Stimulated activated CD4-positive, alpha-beta T cell treated with anti-CD3 and anti-CD28 coated beads, Interleukin-15, amount 100 ng/mL, for 48 hours (primary cell): ENCODE data around the gene INPP5D.
"Not testable (repeated sequence)": the region's sequence is repeated elsewhere in the genome, so short reads cannot be mapped to it uniquely, and the experiment has no call there.

Experiments used
- DNase-seq, 2 donors: peaks; one replicate each; pipeline ENCODE4 v3.0.0-alpha.2; 2020; ENCODE audit warnings: low read depth in 2 of 2

Gene INPP5D

DNA sequence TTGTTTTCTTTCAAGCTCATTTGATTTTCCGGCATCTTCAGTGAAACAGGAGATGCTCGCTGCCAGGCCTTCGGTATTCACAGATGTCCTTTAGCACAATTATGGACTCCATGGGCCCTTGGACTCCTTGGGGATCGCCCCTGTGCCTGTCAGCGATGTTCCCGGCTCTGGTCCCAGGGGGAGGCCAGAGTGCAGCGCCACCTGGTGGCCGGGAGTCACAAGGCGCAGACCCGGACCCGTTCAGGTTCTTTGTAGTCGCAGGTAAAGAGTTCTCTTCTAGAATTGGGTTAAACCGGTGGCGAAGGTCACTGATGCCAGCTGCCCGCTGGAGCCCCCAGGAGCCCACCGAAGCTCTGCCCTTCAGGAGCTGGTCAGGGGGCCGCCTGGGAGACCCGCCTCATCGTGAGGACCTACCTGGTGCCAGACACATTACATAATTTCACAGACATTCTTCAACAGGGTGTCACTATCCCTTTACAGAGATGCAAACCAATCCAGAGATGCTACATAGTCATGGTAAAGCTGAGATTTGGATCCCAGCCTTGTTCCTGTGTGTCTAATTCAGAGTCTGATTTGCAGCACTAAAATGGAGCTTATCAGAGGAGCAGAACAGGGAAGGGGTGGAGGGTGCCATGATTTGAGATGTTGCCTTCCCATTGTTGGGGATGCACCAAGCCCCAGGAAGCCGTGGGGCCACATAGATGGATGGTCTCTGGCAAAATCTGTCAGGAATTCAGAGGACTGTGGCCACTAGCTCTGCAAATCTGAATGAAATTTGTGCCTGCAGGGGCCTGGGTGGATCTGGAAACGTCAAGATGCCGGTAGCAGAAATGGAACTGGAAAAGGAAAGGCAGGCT is 6.0 kb upstream of the INPP5D start:
- DNase-seq = peak; percentile 56 to 70

DNA sequence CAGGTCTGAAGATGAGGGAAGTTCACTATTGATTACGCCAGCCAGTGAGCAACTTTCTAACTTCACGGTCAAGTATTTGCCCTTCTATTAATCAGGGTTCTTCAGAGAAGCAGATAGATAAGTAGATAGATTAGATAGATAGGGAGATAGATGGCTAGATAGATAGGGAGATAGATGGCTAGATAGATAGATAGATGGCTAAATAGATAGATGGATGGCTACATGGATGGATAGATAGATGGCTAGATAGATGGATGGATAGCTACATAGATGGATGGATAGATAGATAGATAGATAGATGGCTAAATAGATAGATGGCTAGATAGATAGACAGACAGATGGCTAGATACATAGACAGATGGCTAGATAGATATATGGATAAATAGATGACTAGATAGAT is 4.8 kb upstream of the INPP5D start:
- no peak for DNase-seq

DNA sequence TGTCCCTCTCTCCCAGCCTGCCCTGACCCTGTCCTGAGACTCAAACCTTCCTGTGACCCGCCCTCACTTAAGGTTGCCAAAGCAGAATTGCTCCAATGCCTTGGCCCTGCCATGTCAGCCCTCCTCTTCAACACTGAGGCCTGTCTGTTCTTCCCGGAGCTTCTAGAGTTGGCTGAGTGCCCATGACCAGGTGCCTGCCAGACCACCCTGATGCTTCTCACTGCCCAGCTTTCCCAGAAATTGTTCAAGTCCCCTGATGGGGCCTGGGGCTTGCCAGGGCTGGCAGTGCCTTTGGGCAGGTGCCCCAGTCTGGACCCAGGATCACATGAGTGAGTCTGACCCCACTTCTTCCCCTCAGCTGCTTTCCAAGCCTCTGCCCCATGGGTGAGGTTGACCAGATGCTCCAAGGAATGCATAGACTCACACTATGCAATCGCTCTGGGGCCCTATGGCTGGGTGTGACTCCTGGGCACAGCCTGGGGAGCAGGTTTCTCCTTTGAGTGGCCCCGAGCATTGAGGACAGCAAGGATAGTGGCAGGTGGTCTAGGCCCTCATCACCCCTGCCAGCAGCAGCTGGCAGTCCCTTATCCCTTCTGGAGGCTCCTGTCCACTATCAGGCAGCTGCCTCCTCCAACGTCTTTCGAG is 3.1 kb upstream of the INPP5D start:
- no peak for DNase-seq

DNA sequence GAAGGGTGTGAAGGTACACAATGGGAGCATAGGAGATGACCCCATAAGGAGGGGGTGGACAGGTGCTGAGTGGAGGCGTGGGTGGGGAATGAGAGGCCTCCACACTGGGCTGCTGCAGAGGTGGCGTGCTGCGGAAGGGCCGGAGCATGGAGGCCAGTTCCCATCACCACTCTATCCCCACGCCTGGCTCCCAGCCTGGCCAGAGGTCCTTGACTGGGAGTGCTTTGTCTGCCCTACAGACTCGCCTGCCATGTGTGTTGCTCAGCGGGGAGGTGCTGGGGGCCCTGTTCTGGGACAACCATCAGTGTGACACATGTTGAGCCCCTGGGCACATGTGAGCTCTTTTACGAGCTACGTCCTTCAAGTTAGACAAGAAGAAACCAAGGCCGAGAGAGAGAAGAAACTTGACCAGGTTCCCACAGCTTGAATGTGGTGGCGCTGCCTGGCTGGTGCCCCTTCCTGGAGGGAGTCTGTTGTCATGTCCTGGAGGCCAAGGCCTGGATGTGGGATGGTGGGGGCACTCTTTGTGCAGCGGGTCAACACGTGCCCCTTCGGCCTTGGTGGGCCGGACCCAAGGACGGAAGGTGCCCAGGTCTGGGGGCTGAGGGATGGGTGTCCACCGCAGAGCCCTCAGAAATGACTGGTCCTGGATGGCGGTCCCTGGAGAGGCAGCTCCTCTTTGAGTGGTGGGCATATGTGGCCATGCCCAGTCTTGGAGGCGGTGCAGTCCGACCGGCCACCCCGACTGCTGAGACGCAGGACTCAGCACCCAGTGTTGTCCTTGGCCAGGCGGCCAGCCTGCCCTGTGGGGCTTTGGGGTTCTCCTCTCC is 1.2 kb upstream of the INPP5D start:
- no peak for DNase-seq

DNA sequence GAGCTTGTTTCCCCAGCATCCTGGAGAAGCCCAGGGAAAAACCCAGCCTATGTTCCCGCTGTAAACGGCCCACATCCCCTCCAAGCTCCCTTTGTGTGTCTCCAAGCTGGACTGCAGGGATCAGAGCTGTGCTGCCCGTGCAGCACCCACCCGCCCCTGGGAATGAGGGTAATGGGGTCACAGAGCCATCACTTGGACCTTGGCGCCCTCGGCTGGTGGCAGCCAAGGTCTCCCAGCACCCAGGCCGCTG is 670 bp upstream of the INPP5D start:
- no peak for DNase-seq

DNA sequence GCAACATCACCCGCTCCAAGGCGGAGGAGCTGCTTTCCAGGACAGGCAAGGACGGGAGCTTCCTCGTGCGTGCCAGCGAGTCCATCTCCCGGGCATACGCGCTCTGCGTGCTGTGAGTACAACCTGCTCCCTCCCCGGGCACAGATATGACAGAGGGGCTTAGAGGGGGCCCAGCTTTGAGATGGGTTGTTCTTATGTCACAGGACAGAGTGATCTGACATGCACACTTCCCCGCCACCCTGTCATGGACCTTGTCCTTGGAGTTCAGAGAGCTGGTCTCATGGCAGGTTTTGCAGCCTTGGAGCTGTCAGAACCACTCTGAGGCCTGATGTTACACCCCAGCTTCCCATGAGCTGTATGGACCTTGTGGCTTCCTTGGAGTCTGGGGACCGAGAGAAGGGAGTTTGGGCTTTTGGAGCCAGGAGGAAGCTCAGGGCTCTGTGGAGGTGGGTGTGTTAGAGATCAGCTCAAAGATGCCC is 398 bp downstream of the INPP5D start:
- no peak for DNase-seq

DNA sequence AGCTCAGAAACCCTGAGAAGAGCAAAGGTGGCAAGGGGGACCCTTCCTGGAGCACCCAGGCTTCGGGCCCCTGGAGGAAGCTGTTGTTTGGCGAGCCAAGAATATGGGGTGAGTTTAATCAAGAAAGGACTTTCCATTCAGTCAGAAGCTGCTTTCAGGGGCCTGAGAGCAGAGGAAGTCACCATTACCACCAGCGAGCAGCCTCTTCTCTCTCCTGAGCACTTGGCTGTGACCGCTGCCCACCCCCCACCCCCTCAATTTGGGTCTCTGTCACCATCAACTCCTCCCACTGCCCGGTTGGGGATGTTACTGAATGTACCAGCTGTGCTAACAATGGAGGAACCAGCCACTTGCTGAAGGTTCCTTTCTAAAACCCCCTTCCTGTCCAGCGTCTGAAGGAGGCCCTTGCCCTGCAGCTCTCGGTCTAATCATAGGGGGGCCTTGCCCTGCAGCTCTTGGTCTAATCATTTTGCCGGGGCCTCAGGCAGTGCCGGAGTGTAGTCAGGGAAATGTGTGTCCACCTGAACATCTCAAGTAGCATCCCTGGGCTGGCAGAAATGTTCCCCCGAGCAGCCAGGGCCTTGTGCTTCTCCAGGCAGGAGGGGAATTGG is 943 bp downstream of the INPP5D start:
- no peak for DNase-seq

DNA sequence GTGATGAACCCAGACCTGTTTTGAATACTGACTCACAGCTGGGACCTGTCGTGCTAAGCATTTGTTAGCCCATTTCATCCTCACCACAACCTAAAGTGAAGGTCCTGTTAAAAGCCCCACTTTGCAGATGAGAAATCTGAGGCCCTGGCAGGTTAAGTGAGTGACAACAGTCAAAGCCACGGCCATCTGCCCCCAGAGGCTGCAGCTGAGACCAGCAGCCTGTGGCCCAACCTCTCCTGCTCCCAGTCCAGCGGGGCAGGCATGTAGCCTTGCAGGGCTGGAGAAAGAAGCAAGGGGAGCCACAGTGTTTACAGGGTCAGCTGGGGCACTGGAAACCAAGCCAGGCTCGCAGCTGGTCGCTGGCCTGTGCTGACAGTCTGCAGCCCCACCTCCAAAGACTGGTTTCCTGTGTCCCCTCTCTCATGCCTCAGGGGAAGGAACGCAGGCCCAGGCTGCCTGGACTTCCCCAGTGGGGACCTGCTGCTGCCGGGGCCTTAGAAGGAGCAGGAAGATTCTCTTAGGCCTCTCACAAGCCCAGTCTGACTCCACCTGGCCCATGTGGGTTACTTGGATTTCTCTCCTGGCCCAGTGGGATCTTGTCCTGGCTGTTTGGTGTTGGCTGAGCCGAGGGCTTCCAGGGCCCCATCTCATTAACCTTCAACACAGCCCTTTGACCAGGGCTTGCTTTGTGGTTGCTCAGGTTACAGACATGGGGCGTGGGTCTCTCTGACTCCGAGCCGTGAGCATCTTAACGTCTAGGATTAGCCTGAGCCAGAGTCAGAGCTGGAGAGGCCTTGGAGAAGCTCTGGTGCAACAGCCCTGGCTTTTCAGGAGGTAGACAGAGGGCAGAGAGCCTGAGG is 1.7 kb downstream of the INPP5D start:
- DNase-seq = peak in 1 of 2 donors; percentile 15

DNA sequence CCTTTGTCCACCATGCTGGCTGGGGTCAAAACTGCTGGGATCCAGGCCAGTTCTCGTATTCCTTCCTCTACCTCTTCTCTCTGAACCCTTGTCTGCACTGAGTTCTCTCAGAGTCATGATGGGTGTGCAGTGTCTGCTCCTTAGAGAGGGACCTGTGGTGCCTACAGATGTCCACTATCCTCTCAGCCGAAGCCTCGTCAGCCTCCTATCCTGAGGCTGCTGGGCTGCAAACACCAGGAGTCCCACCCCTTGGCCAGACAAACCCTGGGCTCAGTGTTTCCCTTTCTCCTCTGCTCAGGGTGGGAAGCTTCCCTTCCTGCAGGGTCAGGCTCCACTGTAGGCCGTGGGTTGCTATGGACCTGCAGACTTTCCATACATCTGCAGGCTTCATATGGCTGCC is 2.3 kb downstream of the INPP5D start:
- DNase-seq = no peak

DNA sequence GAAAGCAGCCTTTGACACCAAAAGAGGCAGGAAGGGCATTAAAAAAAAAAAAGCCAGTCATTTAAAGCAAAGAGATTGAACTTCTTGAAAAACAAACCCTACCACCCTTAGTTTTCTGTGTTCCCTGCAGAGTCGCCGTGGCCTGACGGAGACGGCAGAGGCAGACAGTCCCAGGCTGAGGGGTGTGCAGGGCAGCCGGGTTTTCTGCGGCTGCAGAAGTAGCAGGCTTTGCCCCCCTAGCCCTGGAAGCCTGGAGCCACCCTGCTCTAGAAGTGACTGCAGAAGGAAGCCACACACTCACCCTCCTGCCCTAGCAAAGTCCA is 2.8 kb downstream of the INPP5D start:
- DNase-seq = no peak

DNA sequence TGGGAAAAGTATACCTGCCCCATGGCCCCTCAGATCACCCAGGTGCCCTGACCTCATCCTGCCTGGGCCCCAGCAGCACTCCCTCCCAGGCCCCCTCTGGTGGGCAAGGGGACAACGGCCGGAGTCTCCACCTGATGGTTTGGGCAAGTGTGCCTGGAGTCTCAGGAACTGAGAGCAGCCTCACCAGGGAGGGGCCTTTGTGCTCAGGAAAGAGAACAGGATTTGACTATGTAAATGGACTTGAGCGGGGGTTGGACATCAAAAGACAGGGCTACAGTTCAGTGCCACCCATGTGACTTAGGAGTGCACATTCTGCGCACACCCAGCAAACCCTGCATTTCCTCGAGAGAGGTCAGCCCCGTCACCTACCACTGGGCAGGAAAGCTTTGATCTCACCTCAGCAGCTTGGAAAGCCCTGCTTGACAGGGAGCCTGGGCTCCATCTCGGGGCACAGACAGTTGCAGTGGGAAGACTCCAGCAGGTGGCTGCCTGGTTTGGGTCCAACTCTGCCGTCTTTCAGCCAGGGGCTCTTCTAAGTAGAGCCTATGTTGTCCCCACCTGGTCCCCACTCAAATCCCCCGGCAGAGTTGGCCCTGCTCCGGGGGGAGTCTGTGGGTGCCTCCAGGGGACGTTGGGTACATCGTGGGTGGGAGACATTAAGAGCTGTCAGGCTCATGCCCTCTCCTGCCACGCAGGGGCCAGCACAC is 3.3 kb downstream of the INPP5D start:
- DNase-seq = no peak

DNA sequence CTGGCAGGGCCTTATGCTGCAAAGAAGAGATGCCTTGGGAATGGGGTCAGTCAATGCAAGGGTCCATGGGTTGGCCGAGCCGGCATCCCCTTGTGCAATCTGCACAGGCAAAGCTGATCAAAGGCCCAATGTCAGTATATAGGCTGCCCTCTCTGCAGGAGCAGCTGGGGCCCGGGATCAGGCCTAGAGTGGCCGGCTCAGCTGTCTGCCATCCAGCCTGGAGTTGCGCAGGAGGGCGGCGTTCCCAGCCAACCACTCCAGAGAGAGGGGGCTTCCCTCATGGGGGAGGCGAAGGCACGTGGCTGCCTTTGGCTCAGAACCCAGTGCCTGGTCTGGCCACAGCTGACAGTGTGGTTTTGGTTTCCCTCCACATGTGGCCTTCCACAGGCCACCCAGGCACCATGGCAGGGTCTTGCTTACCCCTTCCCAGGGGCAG is 3.9 kb downstream of the INPP5D start:
- DNase-seq = no peak

DNA sequence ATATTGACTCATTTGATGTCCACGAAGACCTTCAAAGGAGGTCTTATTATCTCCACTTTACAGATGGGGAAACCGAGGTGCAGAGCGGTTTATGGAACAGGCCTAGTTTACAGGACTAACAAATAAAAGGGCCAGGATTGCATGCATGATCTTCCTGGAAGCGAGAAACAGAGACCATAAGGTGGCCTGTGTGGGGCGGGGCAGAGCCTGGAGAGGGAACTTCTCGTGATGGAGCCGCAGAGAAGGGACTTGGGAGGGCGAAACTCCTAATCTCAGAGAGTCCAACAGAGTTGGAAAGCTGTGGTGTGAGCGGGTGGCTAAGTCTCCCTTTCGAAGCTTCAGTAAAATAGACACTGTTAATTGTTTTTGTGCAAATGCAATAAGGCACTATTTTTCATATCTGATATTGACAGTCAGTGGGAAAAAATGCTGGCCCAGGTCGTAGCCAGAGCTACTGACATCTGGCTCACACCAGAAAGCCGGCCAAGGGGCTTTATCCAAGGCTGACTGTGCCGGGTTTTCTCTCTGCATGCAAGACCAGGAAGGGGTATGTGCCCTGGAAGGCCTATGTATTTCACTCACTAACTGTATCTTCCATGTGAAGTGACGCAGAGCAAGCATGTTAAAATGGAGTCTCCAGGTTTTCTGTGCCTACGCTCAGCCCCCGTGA is 4.5 kb downstream of the INPP5D start:
- DNase-seq = no peak

DNA sequence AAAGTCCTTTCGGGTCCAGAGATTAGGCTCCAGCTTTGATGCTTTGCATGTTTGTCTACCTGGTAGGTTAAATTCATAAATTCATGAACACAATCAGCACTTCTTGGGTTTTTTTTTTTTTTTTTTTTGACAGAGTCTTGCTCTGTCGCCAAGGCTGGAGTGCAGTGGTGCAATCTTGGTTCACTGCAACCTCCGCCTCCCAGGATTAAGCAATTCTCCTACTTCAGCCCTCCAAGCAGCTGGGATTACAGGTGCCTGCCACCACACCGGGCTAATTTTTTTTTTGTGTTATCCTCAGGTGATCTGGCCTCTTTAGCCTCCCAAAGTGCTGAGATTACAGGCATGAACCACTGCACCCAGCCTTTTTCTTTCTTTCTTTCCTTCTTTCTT is 5.1 kb downstream of the INPP5D start:
- not testable (repeated sequence) for DNase-seq

DNA sequence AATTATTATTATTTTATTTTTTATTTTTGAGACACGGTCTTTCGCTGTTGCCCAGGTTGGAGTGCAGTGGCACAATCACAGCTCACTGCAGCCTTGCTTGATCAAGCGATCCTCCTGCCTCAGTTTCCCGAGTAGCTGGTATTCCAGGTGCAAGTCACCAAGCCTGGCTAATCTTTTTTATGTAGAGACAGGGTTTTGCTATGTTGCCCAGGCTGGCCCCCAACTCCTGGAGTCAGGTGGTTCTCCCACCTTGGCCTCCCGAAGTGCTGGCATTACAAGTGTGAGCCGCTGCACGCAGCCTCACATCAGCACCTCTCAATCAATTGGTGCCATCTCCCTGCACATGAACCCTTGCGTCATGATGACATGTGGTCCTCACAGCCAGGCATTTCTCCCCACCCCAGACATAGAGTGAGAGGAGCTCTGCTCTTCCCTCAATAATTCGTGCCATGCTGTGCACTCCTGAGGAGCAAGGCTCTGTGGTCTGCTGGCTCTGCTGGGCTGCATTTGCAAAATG is 5.9 kb downstream of the INPP5D start:
- no peak for DNase-seq

DNA sequence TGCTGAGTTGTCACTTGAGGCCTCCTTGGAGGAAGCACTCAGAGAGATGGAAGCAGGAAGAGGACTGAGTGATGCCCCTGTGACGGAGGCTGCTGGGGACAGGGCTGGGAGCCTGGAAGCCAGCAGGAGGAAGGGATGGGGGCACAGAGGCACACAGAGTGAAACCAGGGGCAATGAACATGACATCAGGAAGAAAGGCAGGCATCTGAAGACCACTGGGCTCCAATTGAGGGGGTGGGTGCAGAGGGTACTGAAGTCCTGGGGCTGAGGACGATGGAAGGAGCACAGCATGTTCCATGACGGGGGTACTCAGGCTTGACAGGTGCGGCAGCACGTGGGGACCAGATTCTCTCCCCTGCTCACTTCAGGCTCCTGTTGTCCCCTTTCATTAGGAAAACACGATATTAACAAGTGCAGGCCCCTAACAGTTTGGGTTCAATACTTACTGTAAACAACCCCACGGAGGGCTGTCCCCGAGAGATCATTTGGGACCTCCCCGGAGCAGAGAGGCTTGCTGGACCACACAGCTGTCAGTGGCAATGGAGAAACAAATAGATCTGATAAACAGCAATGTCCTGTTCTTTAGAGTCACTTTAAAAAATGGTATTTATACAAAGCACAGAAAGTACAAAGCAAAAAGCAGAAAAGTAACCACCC is 8.7 kb downstream of the INPP5D start:
- DNase-seq = no peak

DNA sequence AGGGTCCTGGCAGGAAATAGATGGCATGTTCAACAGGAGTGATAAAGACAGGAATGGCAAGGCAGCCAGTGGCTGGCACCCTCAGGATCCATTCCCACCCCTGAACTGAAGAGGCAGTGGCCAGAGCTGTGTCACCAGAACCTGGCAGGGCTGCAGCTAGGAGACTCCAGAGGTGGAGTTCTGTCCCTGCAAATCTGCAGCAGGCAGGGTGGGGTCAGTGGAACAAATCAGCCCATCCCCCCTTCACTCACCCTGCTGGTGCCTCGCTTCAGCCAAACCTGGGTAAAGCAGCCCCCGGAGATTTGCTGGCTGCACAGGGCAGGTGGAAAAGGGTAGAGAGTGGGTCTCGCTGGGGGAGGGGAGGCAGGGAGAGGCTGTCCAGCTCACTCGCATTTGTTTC is 12.7 kb downstream of the INPP5D start:
- no peak for DNase-seq

DNA sequence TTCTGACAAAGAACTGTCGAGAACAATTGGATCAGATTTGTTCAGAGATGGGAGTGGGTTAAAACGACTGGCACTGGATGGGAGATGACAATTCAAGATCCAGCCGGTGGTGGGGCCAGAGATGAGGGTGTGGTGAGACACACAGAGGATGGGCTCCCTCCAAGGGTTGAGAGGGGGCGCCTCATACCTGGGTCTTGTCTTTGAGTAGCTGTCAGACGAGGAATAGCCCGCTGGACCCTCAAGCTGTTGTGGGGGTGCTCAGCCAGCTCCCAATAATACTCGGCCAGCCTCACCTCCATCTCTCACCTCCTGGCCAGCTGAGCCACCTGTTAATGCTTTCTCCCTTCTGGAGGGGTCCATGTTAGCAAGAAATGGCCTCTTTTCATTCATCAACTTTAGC is 14.0 kb downstream of the INPP5D start:
- no peak for DNase-seq

DNA sequence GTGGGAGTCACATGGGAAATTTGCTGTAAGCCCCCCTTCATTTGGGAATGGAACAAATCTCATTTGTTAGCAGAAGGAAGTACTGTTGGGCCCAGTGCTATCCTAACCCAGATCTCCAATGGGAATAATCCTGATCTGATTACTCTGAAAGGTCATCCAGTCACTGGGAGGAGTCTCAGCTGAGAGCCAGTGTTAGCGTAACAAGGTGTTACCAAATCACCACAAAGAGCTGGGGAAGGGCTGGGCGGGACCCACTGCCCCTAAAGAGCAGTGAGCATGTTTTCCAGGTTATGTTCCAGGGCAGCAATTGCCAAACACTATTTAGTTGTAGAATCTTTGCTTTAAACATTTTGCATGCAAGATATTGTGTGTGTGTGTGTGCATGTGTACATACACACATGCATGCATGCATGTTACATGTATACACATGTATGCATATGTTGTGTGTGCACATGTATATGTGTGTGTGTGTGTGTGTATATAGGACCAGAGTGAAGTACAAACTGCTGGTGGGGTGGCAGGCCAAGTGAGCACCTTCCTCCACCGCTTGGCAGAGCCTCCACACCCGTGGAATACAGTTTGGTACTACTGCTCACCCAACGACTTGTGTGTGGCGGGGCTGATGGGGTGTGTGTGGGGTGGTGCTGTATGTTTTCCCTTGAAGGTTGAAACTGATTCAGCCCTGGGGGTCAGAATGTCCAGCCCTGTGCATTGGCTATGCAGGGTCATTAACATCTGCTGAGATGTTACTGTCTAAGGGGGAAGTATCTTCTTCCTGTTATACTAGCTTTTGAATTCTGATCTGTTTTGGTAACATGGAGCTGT is 15.2 kb downstream of the INPP5D start:
- DNase-seq = no peak
